GM12873 (cell line): ENCODE results near the gene LYPD4.

Experiments
- TF ChIP-seq, protein P1 (sequence below): IDR thresholded peaks from 2 replicates; pipeline ENCODE4 v1.5.1; 2012; ENCODE audit warnings: low read depth, mild to moderate bottlenecking, moderate library complexity, low read length, control low read depth; ENCODE audit not compliant: insufficient read depth; ENCODE audit errors: missing control alignments

LYPD4 gene

DNA sequence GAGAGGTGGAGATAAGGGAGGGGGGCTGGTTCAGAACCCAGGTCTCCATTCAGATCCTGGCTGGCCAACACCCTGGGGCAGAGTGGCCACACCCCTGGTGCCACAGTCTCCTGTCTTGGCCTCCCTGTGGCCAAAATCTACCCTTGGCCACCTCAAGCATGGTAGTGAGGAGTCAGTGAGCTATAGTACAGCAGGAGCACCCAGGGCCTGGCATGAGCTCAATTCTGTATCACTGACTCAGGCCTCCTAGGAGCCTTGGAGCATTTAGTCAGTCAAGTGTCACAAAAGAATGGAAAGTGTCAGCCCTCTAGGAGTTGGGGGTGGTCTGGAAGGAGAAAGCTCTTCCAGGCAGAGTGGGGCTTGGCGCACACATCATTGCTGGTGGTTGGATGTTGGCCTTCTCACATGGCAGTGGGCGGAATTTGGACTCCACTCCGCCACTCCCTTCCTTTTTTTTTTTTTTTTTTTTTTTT, 26.0 kb upstream of the LYPD4 start:
- TF ChIP-seq, protein P1, sequence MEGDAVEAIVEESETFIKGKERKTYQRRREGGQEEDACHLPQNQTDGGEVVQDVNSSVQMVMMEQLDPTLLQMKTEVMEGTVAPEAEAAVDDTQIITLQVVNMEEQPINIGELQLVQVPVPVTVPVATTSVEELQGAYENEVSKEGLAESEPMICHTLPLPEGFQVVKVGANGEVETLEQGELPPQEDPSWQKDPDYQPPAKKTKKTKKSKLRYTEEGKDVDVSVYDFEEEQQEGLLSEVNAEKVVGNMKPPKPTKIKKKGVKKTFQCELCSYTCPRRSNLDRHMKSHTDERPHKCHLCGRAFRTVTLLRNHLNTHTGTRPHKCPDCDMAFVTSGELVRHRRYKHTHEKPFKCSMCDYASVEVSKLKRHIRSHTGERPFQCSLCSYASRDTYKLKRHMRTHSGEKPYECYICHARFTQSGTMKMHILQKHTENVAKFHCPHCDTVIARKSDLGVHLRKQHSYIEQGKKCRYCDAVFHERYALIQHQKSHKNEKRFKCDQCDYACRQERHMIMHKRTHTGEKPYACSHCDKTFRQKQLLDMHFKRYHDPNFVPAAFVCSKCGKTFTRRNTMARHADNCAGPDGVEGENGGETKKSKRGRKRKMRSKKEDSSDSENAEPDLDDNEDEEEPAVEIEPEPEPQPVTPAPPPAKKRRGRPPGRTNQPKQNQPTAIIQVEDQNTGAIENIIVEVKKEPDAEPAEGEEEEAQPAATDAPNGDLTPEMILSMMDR, result no peak

DNA sequence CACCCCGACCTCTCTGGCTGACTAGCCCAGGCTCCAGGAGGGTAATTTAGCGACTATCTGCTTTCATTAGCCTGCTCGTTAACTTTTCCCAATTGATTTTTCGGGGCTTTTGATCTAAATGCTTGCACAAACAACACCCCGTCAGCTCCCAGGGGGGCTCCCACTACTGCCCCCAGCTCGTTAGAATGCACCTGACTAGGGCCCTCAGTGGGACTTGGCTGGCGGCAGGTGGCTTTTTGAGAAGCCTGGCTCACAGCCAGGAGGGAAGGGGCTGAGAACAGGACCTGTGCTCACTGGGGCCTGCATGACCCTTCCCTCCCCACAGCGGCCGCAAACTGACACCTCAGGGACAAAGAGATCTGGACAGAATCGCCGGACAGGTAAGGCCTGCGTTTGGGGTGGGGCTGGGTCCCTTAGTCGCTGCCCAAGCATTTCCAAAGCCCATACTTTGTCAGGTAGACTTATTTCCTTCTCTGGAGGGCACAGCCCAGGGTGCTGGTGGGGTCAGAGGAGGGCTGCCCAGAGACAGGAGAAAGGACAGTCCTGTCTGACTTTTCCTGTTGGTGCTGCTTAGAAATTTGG, 25.0 kb upstream of the LYPD4 start:
- TF ChIP-seq, protein P1, result no peak

DNA sequence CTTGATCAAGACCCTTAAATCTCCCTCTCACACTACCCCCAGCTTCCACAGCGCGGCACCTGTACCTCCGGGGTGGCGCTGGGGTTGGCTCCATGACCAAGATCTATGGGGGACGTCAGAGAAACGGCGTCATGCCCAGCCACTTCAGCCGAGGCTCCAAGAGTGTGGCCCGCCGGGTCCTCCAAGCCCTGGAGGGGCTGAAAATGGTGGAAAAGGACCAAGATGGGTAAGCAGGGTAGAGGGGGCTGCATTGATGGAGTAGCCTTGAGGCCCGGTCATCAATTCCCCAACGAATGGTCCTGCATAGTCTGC, 24.5 kb upstream of the LYPD4 start:
- TF ChIP-seq, protein P1, result no peak

DNA sequence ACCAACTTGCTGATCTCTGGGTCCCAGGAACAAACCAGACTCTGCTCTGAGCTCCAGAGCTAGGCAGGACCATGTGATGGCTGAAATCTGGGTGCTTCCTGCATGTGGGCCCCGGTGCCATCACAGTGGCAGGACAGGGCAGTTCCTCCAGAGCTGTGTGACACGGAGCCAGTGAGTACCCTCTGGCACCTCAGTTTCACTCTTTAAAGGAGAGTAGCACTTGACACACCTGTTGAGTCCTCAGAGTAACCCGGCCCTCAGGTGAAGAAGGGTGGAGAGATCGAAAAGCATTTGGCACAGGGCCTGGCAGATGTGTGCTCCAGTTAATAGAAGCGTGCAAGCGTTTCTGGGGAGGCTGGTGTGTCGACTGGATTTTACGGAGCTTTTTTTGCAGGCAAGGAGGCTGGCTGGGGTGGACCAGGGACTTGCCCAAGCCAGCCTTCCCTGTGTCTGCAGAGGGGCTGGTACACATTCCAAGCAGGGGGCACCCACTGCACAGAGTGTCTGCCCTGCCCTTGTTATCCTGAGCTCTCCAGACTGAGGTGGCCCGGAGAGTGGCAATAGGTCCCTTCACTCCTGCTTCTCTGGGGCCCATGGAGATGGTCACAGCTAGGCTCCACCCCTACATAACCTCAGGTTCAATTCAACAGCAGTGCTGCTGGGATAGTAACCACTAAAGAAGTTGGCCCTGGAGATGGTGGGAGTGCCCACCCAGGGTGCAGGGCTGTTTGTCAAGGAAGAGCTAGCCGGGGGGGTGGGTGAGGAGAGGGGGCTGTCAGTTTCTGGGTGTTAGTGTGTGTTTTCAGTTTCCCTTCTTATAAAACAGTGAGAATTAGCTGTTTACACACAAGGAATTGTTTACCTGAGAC, 23.9 kb upstream of the LYPD4 start:
- TF ChIP-seq, protein P1, result no peak

DNA sequence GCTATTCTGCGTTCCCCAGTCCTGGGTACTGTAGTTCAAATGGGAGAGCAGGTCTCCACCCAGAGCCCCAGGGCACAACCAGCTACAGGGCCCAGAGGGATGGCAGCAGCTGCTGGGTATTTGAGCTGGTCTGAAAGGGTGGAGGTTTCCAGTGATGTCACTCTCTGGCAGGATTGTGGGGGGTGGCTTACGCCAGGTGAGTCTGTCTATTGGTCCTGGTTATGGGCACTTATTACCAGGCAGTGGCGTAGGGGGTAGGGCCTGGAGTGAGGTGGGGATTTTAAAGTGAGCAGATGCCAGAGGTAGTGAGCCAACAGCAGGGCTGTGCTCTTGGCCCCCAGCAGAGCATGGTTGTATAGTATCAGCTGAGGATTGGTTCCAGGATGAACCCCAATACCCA, 21.8 kb upstream of the LYPD4 start:
- TF ChIP-seq, protein P1, result no peak

DNA sequence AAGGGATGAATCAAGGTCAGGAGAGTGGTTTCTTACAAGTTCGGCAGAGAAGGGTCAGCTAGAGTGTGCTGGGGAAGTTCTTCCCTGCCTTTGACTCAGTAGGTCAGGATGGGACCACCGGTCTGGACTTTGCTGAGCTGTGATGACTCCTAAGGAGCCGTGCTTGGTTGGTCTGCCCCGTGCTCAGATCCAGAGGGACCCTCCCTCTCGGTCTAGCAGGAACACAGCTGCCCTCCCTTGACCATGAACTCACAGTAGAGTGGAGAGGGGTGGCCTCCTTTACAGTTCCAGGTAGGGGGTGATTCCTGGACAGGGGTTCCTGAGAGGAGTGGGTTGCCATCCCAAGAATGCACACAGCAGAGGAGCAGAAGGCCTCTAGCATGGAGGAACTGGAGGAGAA, 19.9 kb upstream of the LYPD4 start:
- TF ChIP-seq, protein P1, result no peak

DNA sequence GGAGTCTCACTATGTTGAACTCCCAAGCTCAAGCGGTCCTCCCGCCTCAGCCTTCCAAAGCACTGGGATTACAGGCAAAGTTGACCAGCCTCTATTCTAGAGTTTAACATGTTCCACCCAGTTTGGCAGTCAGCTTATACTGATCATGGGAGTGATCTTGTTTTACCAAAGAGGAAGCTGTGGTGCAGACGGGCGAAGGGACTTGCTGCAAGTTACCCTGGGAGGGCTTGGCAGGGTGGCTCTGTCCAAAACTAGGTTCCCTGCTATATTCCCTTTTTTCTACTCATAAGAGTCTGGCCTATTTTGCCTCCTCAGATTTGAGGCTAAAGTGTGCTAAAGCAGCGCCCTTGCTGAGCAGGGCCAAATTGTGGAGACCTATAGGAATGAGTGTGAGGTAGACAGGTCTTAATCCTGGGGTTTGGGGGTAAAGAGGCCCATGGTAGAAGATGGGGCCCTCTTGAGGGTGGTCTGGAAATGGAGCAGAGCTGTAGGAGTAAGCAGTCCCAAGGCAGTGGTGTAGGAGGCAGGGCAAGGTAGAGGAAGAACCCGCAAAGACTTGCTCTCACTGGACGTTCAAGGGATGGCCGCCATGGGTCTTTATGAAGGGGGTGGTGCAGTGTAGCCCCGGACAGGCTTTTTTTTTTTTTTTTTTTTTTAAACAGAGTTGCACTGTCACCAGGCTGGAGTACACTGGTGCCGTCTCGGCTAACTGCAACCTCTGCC, 18.9 kb upstream of the LYPD4 start:
- TF ChIP-seq, protein P1, result no peak
